HG03196 (cell line): ENCODE measurements around the gene RFC1.

Experiments
- ATAC-seq: cut with Tn5 transposase; IDR thresholded peaks from one replicate; pipeline ENCODE4 v1.9.1; 2021; ENCODE audit not compliant: unreplicated experiment

RFC1 gene

GRCh38 chr4:39357002-39357401, 9.2 kb downstream of the RFC1 start:
- peak; percentile 31 for ATAC-seq

GRCh38 chr4:39354254-39354552, 12.0 kb downstream of the RFC1 start:
- ATAC-seq = peak; percentile 4

- ATAC-seq = peak; percentile 86
Observed at GRCh38 chr4:39353478-39354253, 12.5 kb downstream of the RFC1 start.

GRCh38 chr4:39353149-39353477, 13.0 kb downstream of the RFC1 start:
- ATAC-seq = peak; percentile 12

- no peak for ATAC-seq
Observed at GRCh38 chr4:39349326-39349725, 16.8 kb downstream of the RFC1 start.

GRCh38 chr4:39348371-39349315, 17.5 kb downstream of the RFC1 start:
- no peak for ATAC-seq

GRCh38 chr4:39346856-39347519, 19.2 kb downstream of the RFC1 start:
- ATAC-seq = no peak

- no peak for ATAC-seq
Observed at GRCh38 chr4:39342731-39343130, 23.4 kb downstream of the RFC1 start.

- ATAC-seq = no peak
Observed at GRCh38 chr4:39341075-39341725, 25.0 kb downstream of the RFC1 start.

GRCh38 chr4:39339968-39340367, 26.2 kb downstream of the RFC1 start:
- ATAC-seq = no peak

GRCh38 chr4:39337841-39338240, 28.3 kb downstream of the RFC1 start:
- ATAC-seq = no peak

GRCh38 chr4:39335566-39335965, 30.6 kb downstream of the RFC1 start:
- ATAC-seq = no peak

GRCh38 chr4:39331191-39331590, 35.0 kb downstream of the RFC1 start:
- no peak for ATAC-seq

GRCh38 chr4:39330353-39330752, 35.8 kb downstream of the RFC1 start:
- ATAC-seq = no peak

GRCh38 chr4:39326468-39326977, 39.6 kb downstream of the RFC1 start:
- no peak for ATAC-seq

- no peak for ATAC-seq
Observed at GRCh38 chr4:39324897-39325613, 41.1 kb downstream of the RFC1 start.

- no peak for ATAC-seq
Observed at GRCh38 chr4:39324446-39324845, 41.7 kb downstream of the RFC1 start.

GRCh38 chr4:39323821-39324220, 42.3 kb downstream of the RFC1 start:
- ATAC-seq = no peak

GRCh38 chr4:39320381-39321115, 45.6 kb downstream of the RFC1 start:
- ATAC-seq = no peak

GRCh38 chr4:39319676-39320075, 46.5 kb downstream of the RFC1 start:
- ATAC-seq = no peak
